WTC11 (cell line): Measurements from ENCODE around the gene HIF3A. TPM values are rescaled to one million over a fixed set of nuclear protein-coding genes. Genes with fewer than 3 reads are reported as not detected.
A peak's percentile ranks its signal among the peaks of the same experiment; 100 is the strongest.

Source experiments
- ATAC-seq: fragments of 200-7000 bp; cut with Tn5 transposase; 2 replicates; pipeline ENCODE4 v1.10.0; 2021; ENCODE audit warnings: mild to moderate bottlenecking, moderate library complexity
- CTCF ChIA-PET: fragments of 300-600 bp; sonication (Branson Sonifier 250); formaldehyde crosslinking; loops from one replicate; lab custom pipeline; 2021; ENCODE audit warnings: antibody characterized with exemption; lab: Charles Lee
- POLR2A ChIA-PET: fragments of 350-600 bp; sonication (Branson Sonifier 250); formaldehyde crosslinking; loops from one replicate; lab custom pipeline; 2021; ENCODE audit warnings: antibody characterized with exemption; lab: Charles Lee
- DNase-seq: peaks from one replicate; pipeline ENCODE4 v3.0.0; 2021; ENCODE audit warnings: low spot score
- H3K27ac Mint-ChIP-seq: 2 replicates; pipeline ENCODE4 v1.8.0; 2021; ENCODE audit warnings: mixed read lengths
- H3K27me3 Mint-ChIP-seq: 2 replicates; pipeline ENCODE4 v1.8.0; 2021; ENCODE audit warnings: low read depth, mild to moderate bottlenecking, moderate library complexity, mixed read lengths
- H3K36me3 Mint-ChIP-seq: 2 replicates; pipeline ENCODE4 v1.8.0; 2021; ENCODE audit warnings: mixed read lengths
- H3K4me1 Mint-ChIP-seq: 2 replicates; pipeline ENCODE4 v1.8.0; 2022; ENCODE audit warnings: mixed read lengths
- H3K4me3 Mint-ChIP-seq: 2 replicates; pipeline ENCODE4 v1.8.0; 2021; ENCODE audit warnings: mild to moderate bottlenecking, moderate library complexity, mixed read lengths
- H3K9me3 Mint-ChIP-seq: 2 replicates; pipeline ENCODE4 v1.8.0; 2021; ENCODE audit warnings: mixed read lengths
- ATF1 ChIP-seq: sonication (generic); formaldehyde crosslinking; IDR thresholded peaks from 2 replicates; pipeline ENCODE4 v1.8.1; 2023; ENCODE audit warnings: mild to moderate bottlenecking, moderate library complexity, missing genetic modification reagents
- EMX1 ChIP-seq: fragments of 250-450 bp; sonication (Bioruptor Pico); IDR thresholded peaks from 2 replicates; pipeline ENCODE4 v1.8.0; 2021; ENCODE audit warnings: mild to moderate bottlenecking
- ETV6 ChIP-seq: sonication (generic); formaldehyde crosslinking; IDR thresholded peaks from 2 replicates; pipeline ENCODE4 v1.8.1; 2022; ENCODE audit warnings: mild to moderate bottlenecking, missing genetic modification reagents
- NR1H2 ChIP-seq: sonication (generic); formaldehyde crosslinking; IDR thresholded peaks from 2 replicates; pipeline ENCODE4 v1.9.0; 2021; ENCODE audit warnings: mild to moderate bottlenecking, moderate library complexity, missing genetic modification reagents
- NR3C1 ChIP-seq: sonication (generic); formaldehyde crosslinking; conservative IDR thresholded peaks from 2 replicates; pipeline ENCODE4 v1.8.1; 2023; ENCODE audit warnings: low read depth, mild to moderate bottlenecking, missing genetic modification reagents
- SMAD3 ChIP-seq: sonication (generic); formaldehyde crosslinking; IDR thresholded peaks from 2 replicates; pipeline ENCODE4 v1.8.0; 2022; ENCODE audit warnings: missing genetic modification reagents, mild to moderate bottlenecking, borderline replicate concordance
- SMAD4 ChIP-seq: sonication (generic); formaldehyde crosslinking; IDR thresholded peaks from 2 replicates; pipeline ENCODE4 v1.8.0; 2022; ENCODE audit warnings: mild to moderate bottlenecking, missing genetic modification reagents
- ZNF121 ChIP-seq: sonication (generic); formaldehyde crosslinking; IDR thresholded peaks from 2 replicates; pipeline ENCODE4 v1.8.0; 2023; ENCODE audit warnings: missing genetic modification reagents
- ZNF232 ChIP-seq: sonication (generic); formaldehyde crosslinking; IDR thresholded peaks from 2 replicates; pipeline ENCODE4 v1.8.0; 2022; ENCODE audit warnings: mild to moderate bottlenecking, missing genetic modification reagents
- total RNA-seq: library from RNA; stranded (reverse); gene quantifications from 3 replicates; pipeline ENCODE4 v1.2.3, GENCODE V29; 2021
- TF ChIP-seq, protein P1 (sequence below): fragments of 250-450 bp; sonication (Bioruptor Pico); IDR thresholded peaks from 2 replicates; pipeline ENCODE4 v1.8.0; 2021; ENCODE audit warnings: mild to moderate bottlenecking
- TF ChIP-seq, protein P2 (sequence below): fragments of 250-450 bp; sonication (Bioruptor Pico); IDR thresholded peaks from 2 replicates; pipeline ENCODE4 v1.9.0; 2021; ENCODE audit warnings: mild to moderate bottlenecking
- TF ChIP-seq, protein P3 (sequence below): sonication (generic); formaldehyde crosslinking; IDR thresholded peaks from 2 replicates; pipeline ENCODE4 v1.8.0; 2023; ENCODE audit warnings: missing genetic modification reagents, mild to moderate bottlenecking, borderline replicate concordance
- TF ChIP-seq, protein P4 (sequence below): sonication (generic); formaldehyde crosslinking; IDR thresholded peaks from 2 replicates; pipeline ENCODE4 v1.8.1; 2022; ENCODE audit warnings: mild to moderate bottlenecking, missing genetic modification reagents, moderate library complexity, borderline replicate concordance
- TF ChIP-seq, protein P5 (sequence below): sonication (generic); formaldehyde crosslinking; IDR thresholded peaks from 2 replicates; pipeline ENCODE4 v1.8.0; 2022; ENCODE audit warnings: mild to moderate bottlenecking, missing genetic modification reagents
- TF ChIP-seq, protein P6 (sequence below): sonication (generic); formaldehyde crosslinking; IDR thresholded peaks from 2 replicates; pipeline ENCODE4 v1.8.1; 2023; ENCODE audit warnings: mild to moderate bottlenecking, missing genetic modification reagents

HIF3A gene
- total RNA-seq, 1 experiment from 2014 or later = 31.8 TPM

DNA sequence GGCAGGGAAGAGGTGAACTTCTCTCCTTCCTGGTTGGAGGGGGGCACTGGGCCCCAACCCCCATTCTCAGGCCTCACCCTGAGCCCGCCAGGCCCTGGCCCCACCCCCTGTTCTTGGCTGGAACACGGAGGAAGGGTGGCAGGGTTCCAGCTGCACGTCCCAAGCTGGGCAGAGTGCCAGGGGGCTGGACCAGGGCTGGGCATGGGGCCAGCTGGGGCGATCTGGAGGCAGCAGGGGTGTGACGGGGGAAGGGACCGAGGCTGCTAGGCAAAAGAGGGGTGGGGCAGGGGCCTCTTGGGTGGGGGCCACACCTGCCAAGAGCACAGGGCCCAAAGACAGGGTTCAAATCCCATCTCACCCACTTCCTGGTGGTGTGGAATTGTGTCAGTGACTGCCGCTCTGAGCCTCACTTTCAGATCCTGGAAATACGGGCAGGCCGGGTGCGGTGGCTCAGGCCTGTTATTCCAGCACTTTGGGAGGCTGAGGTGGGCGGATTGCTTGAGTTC is 2.2 kb downstream of the HIF3A start:
- H3K36me3 Mint-ChIP-seq = no peaks in the 10 kb centered on the region
- peaks cover 18% of the 10 kb centered on the region for H3K27me3 Mint-ChIP-seq
- no peaks in the 10 kb centered on the region for H3K9me3 Mint-ChIP-seq
- POLR2A ChIA-PET = no interaction called here
- CTCF ChIA-PET = interaction anchor here (0.6 to 7.2 kb wide), 8 partner anchors 11 to 371 kb away, joined by 3 to 95 read pairs (median 4); partner anchors contain the start of genes PNMA8B and PPP5C
- H3K4me3 Mint-ChIP-seq = 0 out of 2 replicates have a peak overlapping the region, but pooled peaks have one; percentile 12
- peaks cover 38% of the 10 kb centered on the region for H3K4me1 Mint-ChIP-seq
- no peak overlapping the region for H3K27ac Mint-ChIP-seq
- no peak for ATAC-seq
- DNase-seq = no peak
- TF ChIP-seq, protein P1, sequence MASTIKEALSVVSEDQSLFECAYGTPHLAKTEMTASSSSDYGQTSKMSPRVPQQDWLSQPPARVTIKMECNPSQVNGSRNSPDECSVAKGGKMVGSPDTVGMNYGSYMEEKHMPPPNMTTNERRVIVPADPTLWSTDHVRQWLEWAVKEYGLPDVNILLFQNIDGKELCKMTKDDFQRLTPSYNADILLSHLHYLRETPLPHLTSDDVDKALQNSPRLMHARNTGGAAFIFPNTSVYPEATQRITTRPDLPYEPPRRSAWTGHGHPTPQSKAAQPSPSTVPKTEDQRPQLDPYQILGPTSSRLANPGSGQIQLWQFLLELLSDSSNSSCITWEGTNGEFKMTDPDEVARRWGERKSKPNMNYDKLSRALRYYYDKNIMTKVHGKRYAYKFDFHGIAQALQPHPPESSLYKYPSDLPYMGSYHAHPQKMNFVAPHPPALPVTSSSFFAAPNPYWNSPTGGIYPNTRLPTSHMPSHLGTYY (CRISPR knock-in tag) = no peak
- TF ChIP-seq SMAD3 (CRISPR knock-in tag) = no peak
- TF ChIP-seq SMAD4 (CRISPR knock-in tag) = no peak
- no peak for TF ChIP-seq NR3C1

DNA sequence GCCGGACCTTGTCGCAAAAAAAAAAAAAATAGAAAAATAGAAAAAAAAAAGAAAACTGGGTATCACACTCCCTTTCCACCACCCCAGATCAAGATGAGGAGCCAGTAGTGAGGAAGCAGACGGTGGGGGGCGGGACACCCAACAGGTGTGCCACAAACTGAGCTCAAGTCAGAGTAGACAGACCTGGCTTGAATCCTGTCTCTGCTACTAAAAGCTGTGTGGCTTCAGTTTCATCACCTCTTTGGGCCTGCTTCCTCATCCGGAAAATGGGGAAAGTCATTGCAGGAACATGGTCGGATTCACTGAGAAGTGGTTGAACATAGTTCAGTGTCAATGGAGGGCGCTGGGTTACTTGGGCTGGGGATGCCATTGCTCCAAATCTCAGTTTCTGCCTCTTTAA is 2.9 kb downstream of the HIF3A start:
- Mint-ChIP-seq H3K27me3 (peaks cover 12% of the 10 kb centered on the region), H3K4me3 (no peak overlapping the region), H3K27ac (0 out of 2 replicates have a peak overlapping the region, but pooled peaks have one; percentile 32), H3K4me1 (peaks cover 42% of the 10 kb centered on the region), H3K36me3 (peaks cover 3% of the 10 kb centered on the region; the same call in 1 of the 2 replicates), H3K9me3 (no peaks in the 10 kb centered on the region)
- DNase-seq (no peak), ATAC-seq (no peak)
- TF ChIP-seq, protein P2, sequence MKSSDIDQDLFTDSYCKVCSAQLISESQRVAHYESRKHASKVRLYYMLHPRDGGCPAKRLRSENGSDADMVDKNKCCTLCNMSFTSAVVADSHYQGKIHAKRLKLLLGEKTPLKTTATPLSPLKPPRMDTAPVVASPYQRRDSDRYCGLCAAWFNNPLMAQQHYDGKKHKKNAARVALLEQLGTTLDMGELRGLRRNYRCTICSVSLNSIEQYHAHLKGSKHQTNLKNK (CRISPR knock-in tag) = no peak
- TF ChIP-seq ZNF232 (CRISPR knock-in tag) = no peak
- TF ChIP-seq ATF1 (CRISPR knock-in tag) = no peak
- TF ChIP-seq, protein P3, sequence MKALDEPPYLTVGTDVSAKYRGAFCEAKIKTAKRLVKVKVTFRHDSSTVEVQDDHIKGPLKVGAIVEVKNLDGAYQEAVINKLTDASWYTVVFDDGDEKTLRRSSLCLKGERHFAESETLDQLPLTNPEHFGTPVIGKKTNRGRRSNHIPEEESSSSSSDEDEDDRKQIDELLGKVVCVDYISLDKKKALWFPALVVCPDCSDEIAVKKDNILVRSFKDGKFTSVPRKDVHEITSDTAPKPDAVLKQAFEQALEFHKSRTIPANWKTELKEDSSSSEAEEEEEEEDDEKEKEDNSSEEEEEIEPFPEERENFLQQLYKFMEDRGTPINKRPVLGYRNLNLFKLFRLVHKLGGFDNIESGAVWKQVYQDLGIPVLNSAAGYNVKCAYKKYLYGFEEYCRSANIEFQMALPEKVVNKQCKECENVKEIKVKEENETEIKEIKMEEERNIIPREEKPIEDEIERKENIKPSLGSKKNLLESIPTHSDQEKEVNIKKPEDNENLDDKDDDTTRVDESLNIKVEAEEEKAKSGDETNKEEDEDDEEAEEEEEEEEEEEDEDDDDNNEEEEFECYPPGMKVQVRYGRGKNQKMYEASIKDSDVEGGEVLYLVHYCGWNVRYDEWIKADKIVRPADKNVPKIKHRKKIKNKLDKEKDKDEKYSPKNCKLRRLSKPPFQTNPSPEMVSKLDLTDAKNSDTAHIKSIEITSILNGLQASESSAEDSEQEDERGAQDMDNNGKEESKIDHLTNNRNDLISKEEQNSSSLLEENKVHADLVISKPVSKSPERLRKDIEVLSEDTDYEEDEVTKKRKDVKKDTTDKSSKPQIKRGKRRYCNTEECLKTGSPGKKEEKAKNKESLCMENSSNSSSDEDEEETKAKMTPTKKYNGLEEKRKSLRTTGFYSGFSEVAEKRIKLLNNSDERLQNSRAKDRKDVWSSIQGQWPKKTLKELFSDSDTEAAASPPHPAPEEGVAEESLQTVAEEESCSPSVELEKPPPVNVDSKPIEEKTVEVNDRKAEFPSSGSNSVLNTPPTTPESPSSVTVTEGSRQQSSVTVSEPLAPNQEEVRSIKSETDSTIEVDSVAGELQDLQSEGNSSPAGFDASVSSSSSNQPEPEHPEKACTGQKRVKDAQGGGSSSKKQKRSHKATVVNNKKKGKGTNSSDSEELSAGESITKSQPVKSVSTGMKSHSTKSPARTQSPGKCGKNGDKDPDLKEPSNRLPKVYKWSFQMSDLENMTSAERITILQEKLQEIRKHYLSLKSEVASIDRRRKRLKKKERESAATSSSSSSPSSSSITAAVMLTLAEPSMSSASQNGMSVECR (CRISPR knock-in tag) = no peak
- TF ChIP-seq, protein P4, sequence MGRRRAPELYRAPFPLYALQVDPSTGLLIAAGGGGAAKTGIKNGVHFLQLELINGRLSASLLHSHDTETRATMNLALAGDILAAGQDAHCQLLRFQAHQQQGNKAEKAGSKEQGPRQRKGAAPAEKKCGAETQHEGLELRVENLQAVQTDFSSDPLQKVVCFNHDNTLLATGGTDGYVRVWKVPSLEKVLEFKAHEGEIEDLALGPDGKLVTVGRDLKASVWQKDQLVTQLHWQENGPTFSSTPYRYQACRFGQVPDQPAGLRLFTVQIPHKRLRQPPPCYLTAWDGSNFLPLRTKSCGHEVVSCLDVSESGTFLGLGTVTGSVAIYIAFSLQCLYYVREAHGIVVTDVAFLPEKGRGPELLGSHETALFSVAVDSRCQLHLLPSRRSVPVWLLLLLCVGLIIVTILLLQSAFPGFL (CRISPR knock-in tag) = no peak
- no peak for TF ChIP-seq EMX1
- no peak for TF ChIP-seq ZNF121 (CRISPR knock-in tag)
- no peak for TF ChIP-seq NR3C1
- TF ChIP-seq NR1H2 (CRISPR knock-in tag) = no peak
- no peak for TF ChIP-seq ETV6 (CRISPR knock-in tag)
- CTCF ChIA-PET = interaction anchor here (0.6 to 7.2 kb wide), 7 partner anchors 18 to 500 kb away, joined by 3 to 95 read pairs (median 3); partner anchors contain the start of gene PPP5C
- POLR2A ChIA-PET = interaction anchor here (0.6 to 1.3 kb wide), 3 partner anchors 14 to 221 kb away, joined by 3 to 5 read pairs (median 3); no protein-coding TSS in a partner anchor

DNA sequence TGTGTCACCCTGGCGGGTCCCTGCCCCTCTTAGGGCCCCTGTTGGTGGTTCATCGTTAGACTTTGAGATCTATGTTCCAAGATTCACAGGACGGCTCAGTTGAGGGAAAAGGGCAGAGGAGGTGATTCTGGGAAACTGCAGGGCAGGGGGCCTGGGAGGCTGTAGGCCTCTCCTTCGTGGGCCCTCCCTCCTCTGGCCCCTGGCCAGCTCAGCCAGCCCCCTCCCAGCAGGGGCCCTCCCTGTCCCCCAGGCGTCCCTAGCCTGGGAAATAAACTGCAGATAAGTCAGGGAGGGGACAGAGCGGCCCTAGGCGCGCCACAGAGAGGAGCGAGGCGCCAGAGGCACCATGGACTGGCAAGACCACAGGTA is 6.5 kb downstream of the HIF3A start:
- Mint-ChIP-seq H3K36me3 (peaks cover 35% of the 10 kb centered on the region), H3K4me1 (peaks cover 39% of the 10 kb centered on the region), H3K4me3 (peak overlapping the region; percentile 94), H3K27me3 (peaks cover 3% of the 10 kb centered on the region; the same call in 1 of the 2 replicates), H3K27ac (peak overlapping the region; percentile 73; the same call in 1 of the 2 replicates), H3K9me3 (peaks cover 21% of the 10 kb centered on the region)
- TF ChIP-seq, protein P5, sequence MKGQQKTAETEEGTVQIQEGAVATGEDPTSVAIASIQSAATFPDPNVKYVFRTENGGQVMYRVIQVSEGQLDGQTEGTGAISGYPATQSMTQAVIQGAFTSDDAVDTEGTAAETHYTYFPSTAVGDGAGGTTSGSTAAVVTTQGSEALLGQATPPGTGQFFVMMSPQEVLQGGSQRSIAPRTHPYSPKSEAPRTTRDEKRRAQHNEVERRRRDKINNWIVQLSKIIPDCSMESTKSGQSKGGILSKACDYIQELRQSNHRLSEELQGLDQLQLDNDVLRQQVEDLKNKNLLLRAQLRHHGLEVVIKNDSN (CRISPR knock-in tag) = no peak
- TF ChIP-seq, protein P6, sequence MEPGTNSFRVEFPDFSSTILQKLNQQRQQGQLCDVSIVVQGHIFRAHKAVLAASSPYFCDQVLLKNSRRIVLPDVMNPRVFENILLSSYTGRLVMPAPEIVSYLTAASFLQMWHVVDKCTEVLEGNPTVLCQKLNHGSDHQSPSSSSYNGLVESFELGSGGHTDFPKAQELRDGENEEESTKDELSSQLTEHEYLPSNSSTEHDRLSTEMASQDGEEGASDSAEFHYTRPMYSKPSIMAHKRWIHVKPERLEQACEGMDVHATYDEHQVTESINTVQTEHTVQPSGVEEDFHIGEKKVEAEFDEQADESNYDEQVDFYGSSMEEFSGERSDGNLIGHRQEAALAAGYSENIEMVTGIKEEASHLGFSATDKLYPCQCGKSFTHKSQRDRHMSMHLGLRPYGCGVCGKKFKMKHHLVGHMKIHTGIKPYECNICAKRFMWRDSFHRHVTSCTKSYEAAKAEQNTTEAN (CRISPR knock-in tag) = 0 out of 2 replicates have a peak, but pooled peaks have one; percentile 17
- ChIA-PET CTCF (interaction anchor here (0.6 to 1.7 kb wide), 10 partner anchors 22 to 275 kb away, joined by 3 to 5 read pairs (median 4); partner anchors contain the start of gene PPP5C), POLR2A (interaction anchor here (0.9 to 1.0 kb wide), 2 partner anchors 23 to 45 kb away, joined by 5 to 6 read pairs; no protein-coding TSS in a partner anchor)
- DNase-seq (no peak), ATAC-seq (no peak)
